SK-N-SH (cell line): Measurements from ENCODE around the gene NSMCE1. TPM values are rescaled to one million over a fixed set of nuclear protein-coding genes. Genes with fewer than 3 reads are reported as not detected.
A peak's percentile ranks its signal among the peaks of the same experiment; 100 is the strongest.

ENCODE experiments used
- CTCF ChIA-PET: fragments of 300-600, 350-600 bp; formaldehyde crosslinking; extraction: SDS; loops from one replicate; lab custom pipeline; 2021; lab: Yijun Ruan, JAX
- POLR2A ChIA-PET: fragments of 350-600 bp; sonication (Branson Sonifier 250); formaldehyde crosslinking; extraction: SDS; loops from one replicate; lab custom pipeline; 2020; ENCODE audit warnings: antibody characterized with exemption, inconsistent platforms; lab: Yijun Ruan, JAX
- DNase-seq: peaks from one replicate; pipeline ENCODE4 v3.0.0; 2012
- H2AFZ ChIP-seq: fragments of 200-600 bp; sonication (generic); 2 replicates; pipeline ENCODE4 v1.8.1; 2016; ENCODE audit warnings: antibody characterized with exemption, mild to moderate bottlenecking, low read depth
- H3F3A ChIP-seq: fragments of 200-600 bp; sonication (generic); replicated peaks from 2 replicates; pipeline ENCODE3; 2016; ENCODE audit warnings: antibody characterized with exemption, mild to moderate bottlenecking; ENCODE audit not compliant: insufficient read depth
- H3K27ac ChIP-seq, 2 experiments: fragments of 200-500 bp in 1 of 2; fragments of 200-600 bp in 1 of 2; sonication (Bioruptor generic) in 1 of 2; sonication (generic), shearing (Covaris generic) in 1 of 2; 2 replicates each; pipeline versions ENCODE4 v1.5.1 to v1.6.1; 2014 to 2016; ENCODE audit warnings: low read depth in 2 of 2, inconsistent platforms in 1 of 2, low read length in 1 of 2, mild to moderate bottlenecking in 1 of 2, mixed read lengths in 1 of 2
- H3K27me3 ChIP-seq: fragments of 200-600 bp; sonication (generic), shearing (Covaris generic); 2 replicates; pipeline ENCODE4 v1.6.1; 2016; ENCODE audit warnings: mixed run types; ENCODE audit not compliant: insufficient read depth
- H3K36me3 ChIP-seq, 2 experiments: fragments of 200-500 bp in 1 of 2; fragments of 200-600 bp in 1 of 2; sonication (Bioruptor generic) in 1 of 2; sonication (generic) in 1 of 2; replicated peaks in 1 of 2; 2 replicates each; pipeline versions ENCODE3 to v1.5.1; 2014 to 2016; ENCODE audit warnings: low read length in 1 of 2, mild to moderate bottlenecking in 1 of 2; ENCODE audit not compliant: insufficient read depth in 2 of 2, control insufficient read depth in 1 of 2
- H3K4me1 ChIP-seq, 2 experiments: fragments of 200-500 bp in 1 of 2; fragments of 200-600 bp in 1 of 2; sonication (Bioruptor generic) in 1 of 2; sonication (generic), shearing (Covaris generic) in 1 of 2; 2 replicates each; pipeline versions ENCODE4 v1.5.1 to v1.6.1; 2014 to 2016; ENCODE audit warnings: low read depth in 1 of 2, low read length in 1 of 2, mixed run types in 1 of 2; ENCODE audit not compliant: insufficient read depth in 2 of 2, control insufficient read depth in 1 of 2
- H3K4me2 ChIP-seq: fragments of 200-600 bp; sonication (generic), shearing (Covaris generic); 2 replicates; pipeline ENCODE4 v1.6.1; 2017; ENCODE audit warnings: mixed run types
- H3K4me3 ChIP-seq, 2 experiments: fragments of 200-500 bp in 1 of 2; fragments of 200-600 bp in 1 of 2; sonication (Bioruptor generic) in 1 of 2; sonication (generic), shearing (Covaris generic) in 1 of 2; 2 replicates each; pipeline versions ENCODE4 v1.5.1 to v1.8.1; 2014 to 2016; ENCODE audit warnings: low read depth in 2 of 2, inconsistent platforms in 1 of 2, low read length in 1 of 2, mild to moderate bottlenecking in 1 of 2, mixed read lengths in 1 of 2, moderate library complexity in 1 of 2
- H3K79me2 ChIP-seq: fragments of 200-600 bp; sonication (generic); 2 replicates; pipeline ENCODE4 v1.8.1; 2017; ENCODE audit warnings: mild to moderate bottlenecking; ENCODE audit not compliant: insufficient read depth
- H3K9ac ChIP-seq: fragments of 200-600 bp; sonication (generic); 2 replicates; pipeline ENCODE4 v1.6.1; 2017; ENCODE audit warnings: mixed run types
- H3K9me2 ChIP-seq: fragments of 200-600 bp; sonication (generic); 2 replicates; pipeline ENCODE4 v1.6.1; 2017; ENCODE audit warnings: mixed run types
- H3K9me3 ChIP-seq: fragments of 200-600 bp; sonication (generic); 2 replicates; pipeline ENCODE4 v1.6.1; 2017; ENCODE audit warnings: mixed run types, mild to moderate bottlenecking, moderate library complexity
- H4K20me1 ChIP-seq: fragments of 200-600 bp; sonication (generic); 2 replicates; pipeline ENCODE4 v1.6.1; 2017; ENCODE audit warnings: mild to moderate bottlenecking, mixed run types; ENCODE audit not compliant: insufficient read depth
- FOXJ3 ChIP-seq: sonication (generic); formaldehyde crosslinking; IDR thresholded peaks from 2 replicates; pipeline ENCODE4 v1.5.1; 2020; ENCODE audit warnings: mild to moderate bottlenecking, missing genetic modification reagents
- FOXM1 ChIP-seq: IDR thresholded peaks from 2 replicates; pipeline ENCODE4 v1.4.0; 2012; ENCODE audit warnings: low read depth, mild to moderate bottlenecking
- GATA2 ChIP-seq: sonication (generic); formaldehyde crosslinking; IDR thresholded peaks from 2 replicates; pipeline ENCODE4 v1.5.0; 2020; ENCODE audit warnings: mild to moderate bottlenecking, missing genetic modification reagents
- NRF1 ChIP-seq: IDR thresholded peaks from 2 replicates; pipeline ENCODE4 v1.6.1; 2012; ENCODE audit warnings: low read depth, mild to moderate bottlenecking, low read length
- POLR2AphosphoS5 ChIP-seq: IDR thresholded peaks from 2 replicates; pipeline ENCODE4 v1.6.1; 2012; ENCODE audit warnings: low read depth, low read length
- RCOR1 ChIP-seq: fragments of 150-350 bp; IDR thresholded peaks from 2 replicates; pipeline ENCODE4 v1.6.1; 2017; ENCODE audit warnings: antibody characterized with exemption, low read length
- RXRA ChIP-seq: IDR thresholded peaks from 2 replicates; pipeline ENCODE4 v1.4.0; 2012; ENCODE audit warnings: low read depth, mild to moderate bottlenecking, borderline replicate concordance
- TAF1 ChIP-seq: IDR thresholded peaks from 2 replicates; pipeline ENCODE4 v1.6.1; 2012; ENCODE audit warnings: low read depth, mild to moderate bottlenecking, low read length, moderate library complexity, borderline replicate concordance
- TCF12 ChIP-seq: IDR thresholded peaks from 2 replicates; pipeline ENCODE4 v1.4.0; 2012
- TEAD4 ChIP-seq: IDR thresholded peaks from 2 replicates; pipeline ENCODE4 v1.4.0; 2012; ENCODE audit warnings: mild to moderate bottlenecking, borderline replicate concordance; ENCODE audit not compliant: insufficient read depth
- WGBS: methylation state at CpG from one replicate; pipeline ENCODE4 v1.1.6; 2017; ENCODE audit warnings: low lambda C conversion rate; 5-methylcytosine and 5-hydroxymethylcytosine counted together
- polyA plus RNA-seq, 3 experiments: library from polyadenylated mRNA; depleted of rRNA; stranded (reverse); fragments of >200 nt; gene quantifications; 2 replicates each; pipeline ENCODE4 v1.2.3, GENCODE V29; 2012
- TF ChIP-seq, protein P1 (sequence below): fragments of 200-600 bp; sonication (generic); IDR thresholded peaks from 2 replicates; pipeline ENCODE4 v1.6.1; 2017; ENCODE audit warnings: antibody characterized with exemption, mild to moderate bottlenecking, moderate library complexity
- TF ChIP-seq, protein P2 (sequence below): IDR thresholded peaks from 2 replicates; pipeline ENCODE4 v1.4.0; 2012; ENCODE audit warnings: low read depth, borderline replicate concordance
- TF ChIP-seq, protein P3 (sequence below): IDR thresholded peaks from 2 replicates; pipeline ENCODE4 v1.4.0; 2012; ENCODE audit warnings: low read depth
- TF ChIP-seq, protein P4 (sequence below): IDR thresholded peaks from 2 replicates; pipeline ENCODE4 v1.4.0; 2012; ENCODE audit warnings: low read depth, borderline replicate concordance
- TF ChIP-seq, protein P5 (sequence below): fragments of 150-350 bp; IDR thresholded peaks from 2 replicates; pipeline ENCODE4 v1.6.1; 2016; ENCODE audit warnings: mild to moderate bottlenecking, low read depth, low read length

The NSMCE1 gene
- polyA plus RNA-seq, 1 of the 3 experiments (the other 2 are of a cell fraction), result 39.8 TPM

DNA sequence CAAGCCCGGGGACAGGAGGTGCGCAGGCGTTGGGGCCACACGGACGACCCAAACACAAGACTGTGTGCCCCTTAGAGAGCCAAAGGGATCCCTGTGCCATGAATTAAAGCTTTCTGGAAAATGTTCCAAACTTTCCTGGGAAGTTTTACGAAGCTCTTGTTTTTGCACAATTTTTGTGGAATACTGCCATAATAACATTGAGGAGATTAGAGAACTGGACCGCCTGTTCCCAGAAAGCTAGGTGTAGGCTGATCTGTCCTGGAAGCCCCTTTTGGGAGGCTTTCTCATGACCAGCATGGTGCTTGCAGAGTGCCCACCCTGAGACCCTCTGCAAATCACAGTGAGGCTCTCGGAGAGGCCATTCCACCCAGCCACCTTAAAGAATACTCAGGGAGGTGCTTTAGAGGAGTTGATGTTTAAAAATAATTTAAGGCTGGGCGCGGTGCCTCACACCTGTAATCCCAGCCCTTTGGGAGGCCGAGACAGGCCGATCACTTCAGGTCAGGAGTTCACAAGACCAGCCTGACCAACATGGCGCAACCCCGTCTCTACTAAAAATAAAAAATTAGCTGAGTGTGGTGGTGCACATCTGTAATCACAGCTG is 64.2 kb downstream of the NSMCE1 start (continued):
- TF ChIP-seq, protein P1, sequence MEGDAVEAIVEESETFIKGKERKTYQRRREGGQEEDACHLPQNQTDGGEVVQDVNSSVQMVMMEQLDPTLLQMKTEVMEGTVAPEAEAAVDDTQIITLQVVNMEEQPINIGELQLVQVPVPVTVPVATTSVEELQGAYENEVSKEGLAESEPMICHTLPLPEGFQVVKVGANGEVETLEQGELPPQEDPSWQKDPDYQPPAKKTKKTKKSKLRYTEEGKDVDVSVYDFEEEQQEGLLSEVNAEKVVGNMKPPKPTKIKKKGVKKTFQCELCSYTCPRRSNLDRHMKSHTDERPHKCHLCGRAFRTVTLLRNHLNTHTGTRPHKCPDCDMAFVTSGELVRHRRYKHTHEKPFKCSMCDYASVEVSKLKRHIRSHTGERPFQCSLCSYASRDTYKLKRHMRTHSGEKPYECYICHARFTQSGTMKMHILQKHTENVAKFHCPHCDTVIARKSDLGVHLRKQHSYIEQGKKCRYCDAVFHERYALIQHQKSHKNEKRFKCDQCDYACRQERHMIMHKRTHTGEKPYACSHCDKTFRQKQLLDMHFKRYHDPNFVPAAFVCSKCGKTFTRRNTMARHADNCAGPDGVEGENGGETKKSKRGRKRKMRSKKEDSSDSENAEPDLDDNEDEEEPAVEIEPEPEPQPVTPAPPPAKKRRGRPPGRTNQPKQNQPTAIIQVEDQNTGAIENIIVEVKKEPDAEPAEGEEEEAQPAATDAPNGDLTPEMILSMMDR, result no peak
- TF ChIP-seq TAF1, result no peak
- no peak for TF ChIP-seq TCF12
- TF ChIP-seq POLR2AphosphoS5, result no peak
- no peak for TF ChIP-seq RXRA

DNA sequence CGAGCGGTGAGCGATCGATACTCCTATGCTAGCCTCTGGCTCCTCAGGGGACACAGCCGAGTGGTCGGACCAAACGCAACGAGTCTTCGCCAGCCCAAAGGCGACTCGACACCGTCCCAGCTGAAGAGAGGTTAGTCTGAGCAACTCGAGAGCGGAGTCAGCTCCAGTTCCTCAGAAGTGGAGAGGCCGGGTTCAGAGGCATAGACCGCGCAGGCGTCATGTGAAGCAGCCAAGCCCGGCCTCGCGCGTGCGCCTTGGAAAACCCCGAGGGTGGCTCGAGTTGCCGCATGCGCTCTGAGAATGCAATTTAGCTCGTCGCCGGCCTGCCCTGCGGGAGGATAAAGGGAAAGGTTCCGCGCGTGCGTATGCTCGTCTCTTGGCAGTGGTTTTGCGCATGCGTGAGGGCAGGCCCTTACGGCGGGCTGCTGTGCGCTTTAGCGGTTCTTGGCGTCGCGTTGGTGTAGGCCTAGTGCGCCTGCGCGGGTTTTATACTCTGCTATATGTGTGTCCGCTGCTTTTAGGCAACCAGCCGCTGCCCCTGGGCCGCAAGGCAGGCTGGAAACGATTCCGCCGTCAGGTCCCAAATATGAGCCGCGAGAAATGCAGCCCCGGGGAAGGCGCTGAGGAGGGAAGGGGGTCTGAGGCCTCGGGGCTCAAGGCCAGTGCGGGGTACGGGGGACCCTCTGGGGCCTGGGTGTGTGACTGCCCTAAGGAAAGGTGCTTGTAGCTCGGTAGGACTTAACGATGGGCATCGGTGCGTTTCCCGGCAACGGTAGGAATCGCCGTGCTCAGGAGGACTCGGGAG is 64.9 kb downstream of the NSMCE1 start, which contains the start of gene KDM8:
KDM8 (plus strand) TSS at position 20 of the 805 bp plus-strand sequence. CDS start 6,598 bp downstream, outside the sequence.
- WGBS, result 0% methylated on average over 35 of the region's 70 CpGs
- peak; percentile 97 for DNase-seq
- H3K9me2 ChIP-seq, result no peaks in the 10 kb centered on the region
- TF ChIP-seq, protein P2, sequence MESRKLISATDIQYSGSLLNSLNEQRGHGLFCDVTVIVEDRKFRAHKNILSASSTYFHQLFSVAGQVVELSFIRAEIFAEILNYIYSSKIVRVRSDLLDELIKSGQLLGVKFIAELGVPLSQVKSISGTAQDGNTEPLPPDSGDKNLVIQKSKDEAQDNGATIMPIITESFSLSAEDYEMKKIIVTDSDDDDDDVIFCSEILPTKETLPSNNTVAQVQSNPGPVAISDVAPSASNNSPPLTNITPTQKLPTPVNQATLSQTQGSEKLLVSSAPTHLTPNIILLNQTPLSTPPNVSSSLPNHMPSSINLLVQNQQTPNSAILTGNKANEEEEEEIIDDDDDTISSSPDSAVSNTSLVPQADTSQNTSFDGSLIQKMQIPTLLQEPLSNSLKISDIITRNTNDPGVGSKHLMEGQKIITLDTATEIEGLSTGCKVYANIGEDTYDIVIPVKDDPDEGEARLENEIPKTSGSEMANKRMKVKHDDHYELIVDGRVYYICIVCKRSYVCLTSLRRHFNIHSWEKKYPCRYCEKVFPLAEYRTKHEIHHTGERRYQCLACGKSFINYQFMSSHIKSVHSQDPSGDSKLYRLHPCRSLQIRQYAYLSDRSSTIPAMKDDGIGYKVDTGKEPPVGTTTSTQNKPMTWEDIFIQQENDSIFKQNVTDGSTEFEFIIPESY, result no peak
- TF ChIP-seq, protein P3, sequence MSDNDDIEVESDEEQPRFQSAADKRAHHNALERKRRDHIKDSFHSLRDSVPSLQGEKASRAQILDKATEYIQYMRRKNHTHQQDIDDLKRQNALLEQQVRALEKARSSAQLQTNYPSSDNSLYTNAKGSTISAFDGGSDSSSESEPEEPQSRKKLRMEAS, result no peak; the same call in none of the 2 replicates
- TF ChIP-seq RCOR1 (no peak), FOXM1 (no peak), TAF1 (peak; percentile 74), RXRA (no peak), NRF1 (peak; percentile 97), FOXJ3 (CRISPR knock-in tag) (no peak), GATA2 (CRISPR knock-in tag) (no peak), TEAD4 (no peak)
- TF ChIP-seq, protein P1, result no peak
- TF ChIP-seq, protein P4, sequence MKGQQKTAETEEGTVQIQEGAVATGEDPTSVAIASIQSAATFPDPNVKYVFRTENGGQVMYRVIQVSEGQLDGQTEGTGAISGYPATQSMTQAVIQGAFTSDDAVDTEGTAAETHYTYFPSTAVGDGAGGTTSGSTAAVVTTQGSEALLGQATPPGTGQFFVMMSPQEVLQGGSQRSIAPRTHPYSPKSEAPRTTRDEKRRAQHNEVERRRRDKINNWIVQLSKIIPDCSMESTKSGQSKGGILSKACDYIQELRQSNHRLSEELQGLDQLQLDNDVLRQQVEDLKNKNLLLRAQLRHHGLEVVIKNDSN, result peak; percentile 26; the same call in 1 of the 2 replicates
- TF ChIP-seq, protein P5, sequence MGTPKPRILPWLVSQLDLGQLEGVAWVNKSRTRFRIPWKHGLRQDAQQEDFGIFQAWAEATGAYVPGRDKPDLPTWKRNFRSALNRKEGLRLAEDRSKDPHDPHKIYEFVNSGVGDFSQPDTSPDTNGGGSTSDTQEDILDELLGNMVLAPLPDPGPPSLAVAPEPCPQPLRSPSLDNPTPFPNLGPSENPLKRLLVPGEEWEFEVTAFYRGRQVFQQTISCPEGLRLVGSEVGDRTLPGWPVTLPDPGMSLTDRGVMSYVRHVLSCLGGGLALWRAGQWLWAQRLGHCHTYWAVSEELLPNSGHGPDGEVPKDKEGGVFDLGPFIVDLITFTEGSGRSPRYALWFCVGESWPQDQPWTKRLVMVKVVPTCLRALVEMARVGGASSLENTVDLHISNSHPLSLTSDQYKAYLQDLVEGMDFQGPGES, result no peak

More for the DNA sequence above, 64.9 kb downstream of the NSMCE1 start, which contains the start of gene KDM8:
- ChIA-PET POLR2A (interaction anchor here (1.0 to 1.7 kb wide), 9 partner anchors 9 to 165 kb away, joined by 3 to 6 read pairs (median 4); no protein-coding TSS in a partner anchor), CTCF (interaction anchor here (0.8 to 3.7 kb wide), 4 partner anchors 24 to 274 kb away, joined by 3 to 17 read pairs (median 5); no protein-coding TSS in a partner anchor)
- Histone ChIP-seq H3K4me1 (peaks cover 0 to 9% of the 10 kb centered on the region in 2 experiments; a peak in 1 of 4 replicates), H4K20me1 (no peaks in the 10 kb centered on the region), H2AFZ (peak within 1 kb of the TSS; percentile 91), H3F3A (peaks cover 4% of the 10 kb centered on the region), H3K9ac (peak within 1 kb of the TSS; percentile 94), H3K27me3 (no peaks in the 10 kb centered on the region), H3K4me2 (peak within 1 kb of the TSS; percentile 90), H3K27ac (peak within 1 kb of the TSS; percentile 97 to 99), H3K9me3 (no peaks in the 10 kb centered on the region), H3K4me3 (peak within 1 kb of the TSS; percentile 81 to 86), H3K36me3 (no peaks in the 10 kb centered on the region), H3K79me2 (peaks cover 11% of the 10 kb centered on the region; the same call in 1 of the 2 replicates)
